ENCODE measurements around the gene ZNF853. TPM values are rescaled to one million over a fixed set of nuclear protein-coding genes. Genes with fewer than 3 reads are reported as not detected.

Gene ZNF853
- polyA plus RNA-seq, 3 donors, result 0.15 TPM; not detected in 2

DNA sequence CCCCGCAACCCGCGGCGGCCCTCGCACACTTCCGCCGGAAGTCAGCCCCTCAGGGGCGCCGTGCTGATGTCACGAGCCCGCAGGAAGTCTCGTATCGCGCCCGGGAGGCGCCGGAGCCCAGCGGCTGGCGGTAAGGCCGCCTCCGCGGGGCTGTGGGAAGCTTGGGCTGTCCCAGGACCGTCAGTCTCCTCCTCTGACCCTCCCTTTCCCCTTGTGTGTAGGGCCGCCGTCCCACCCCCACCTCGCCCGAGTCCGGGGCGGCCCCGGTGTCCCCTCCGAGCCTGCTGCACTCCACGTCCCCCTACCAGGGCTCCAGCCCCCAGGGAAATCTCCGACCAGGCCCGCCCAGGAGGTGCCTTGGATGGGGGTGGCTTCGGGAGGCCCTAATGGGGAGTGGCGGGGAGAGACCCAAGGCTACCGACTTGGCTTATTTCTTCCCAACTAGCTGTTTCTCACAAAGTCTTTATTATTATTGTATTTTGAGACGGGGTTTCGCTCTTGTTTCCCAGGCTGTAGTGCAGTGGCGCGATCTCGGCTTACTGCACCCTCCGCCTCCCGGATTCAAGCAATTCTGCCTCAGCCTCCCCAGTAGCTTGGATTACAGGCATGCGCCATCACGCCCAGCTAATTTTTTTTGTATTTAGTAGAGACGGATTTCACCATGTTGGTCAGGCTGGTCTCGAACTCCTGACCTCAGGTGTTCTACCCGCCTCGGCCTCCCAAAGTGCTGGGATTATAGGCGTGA is 37.9 kb upstream of the ZNF853 start, which contains the start of gene ZDHHC4:
Gene ZDHHC4, plus strand, starts transcription at position 86 of the 745 bp plus-strand sequence. CDS start 3,108 bp downstream, outside the sequence.
- intact Hi-C loops (cut with micrococcal nuclease), result no loop called here
- Histone ChIP-seq H4K20me1 (ENCODE audit: insufficient read depth, low read length) (no peaks in the 10 kb centered on the region), H3K4me1 (ENCODE audit: control insufficient read depth in 1 of 2, insufficient read depth in 2 of 2, low read length in 2 of 2) (peaks cover 12 to 14% of the 10 kb centered on the region in 2 donors), H2AFZ (ENCODE audit: insufficient read depth, low read depth, low read length, poor library complexity, severe bottlenecking) (peak within 1 kb of the TSS; percentile 95), H3K36me3 (replicated peaks in 1 of 2; ENCODE audit: control insufficient read depth in 1 of 2, insufficient read depth in 2 of 2, low read length in 2 of 2) (peaks cover 17 to 24% of the 10 kb centered on the region in 2 donors), H3K27ac (ENCODE audit: low read depth in 1 of 2, low read length in 2 of 2) (peak within 1 kb of the TSS; percentile 89 to 92), H3K4me2 (replicated peaks; ENCODE audit: extremely low read depth, low read length, poor library complexity, severe bottlenecking) (peak within 1 kb of the TSS; percentile 87), H3K27me3 (ENCODE audit: control insufficient read depth in 2 of 2, insufficient read depth in 2 of 2, low read length in 2 of 2) (no peaks in the 10 kb centered on the region), H3K79me2 (ENCODE audit: insufficient read depth, low read length) (peaks cover 2% of the 10 kb centered on the region), H3K9me3 (replicated peaks in 1 of 2; ENCODE audit: control insufficient read depth in 1 of 2, insufficient read depth in 1 of 2, low read length in 2 of 2) (no peaks in the 10 kb centered on the region), H3K4me3 (replicated peaks in 1 of 3; ENCODE audit: low read depth in 2 of 3, low read length in 3 of 3) (peak within 1 kb of the TSS; percentile 56 to 86 (median 85)), H3K9ac (ENCODE audit: insufficient read depth, low read length, poor library complexity, severe bottlenecking) (peak within 1 kb of the TSS; percentile 89)
- peak; percentile 81 to 83 (median 83) for DNase-seq
- TF ChIP-seq, protein P1, sequence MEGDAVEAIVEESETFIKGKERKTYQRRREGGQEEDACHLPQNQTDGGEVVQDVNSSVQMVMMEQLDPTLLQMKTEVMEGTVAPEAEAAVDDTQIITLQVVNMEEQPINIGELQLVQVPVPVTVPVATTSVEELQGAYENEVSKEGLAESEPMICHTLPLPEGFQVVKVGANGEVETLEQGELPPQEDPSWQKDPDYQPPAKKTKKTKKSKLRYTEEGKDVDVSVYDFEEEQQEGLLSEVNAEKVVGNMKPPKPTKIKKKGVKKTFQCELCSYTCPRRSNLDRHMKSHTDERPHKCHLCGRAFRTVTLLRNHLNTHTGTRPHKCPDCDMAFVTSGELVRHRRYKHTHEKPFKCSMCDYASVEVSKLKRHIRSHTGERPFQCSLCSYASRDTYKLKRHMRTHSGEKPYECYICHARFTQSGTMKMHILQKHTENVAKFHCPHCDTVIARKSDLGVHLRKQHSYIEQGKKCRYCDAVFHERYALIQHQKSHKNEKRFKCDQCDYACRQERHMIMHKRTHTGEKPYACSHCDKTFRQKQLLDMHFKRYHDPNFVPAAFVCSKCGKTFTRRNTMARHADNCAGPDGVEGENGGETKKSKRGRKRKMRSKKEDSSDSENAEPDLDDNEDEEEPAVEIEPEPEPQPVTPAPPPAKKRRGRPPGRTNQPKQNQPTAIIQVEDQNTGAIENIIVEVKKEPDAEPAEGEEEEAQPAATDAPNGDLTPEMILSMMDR (IDR thresholded peaks at IDR 0.05), result no peak
- peaks cover 2 to 13% (median 2%) of the 10 kb centered on the region in 3 donors for H3K27me3 Mint-ChIP-seq (ENCODE audit: low read depth in 3 of 3)
- WGBS (ENCODE audit: insufficient coverage), result 30% methylated on average over 26 of the region's 51 CpGs
- peaks cover 23 to 36% of the 10 kb centered on the region in 2 donors for H3K36me3 Mint-ChIP-seq
- H3K9me3 Mint-ChIP-seq, result peaks cover 0 to 4% (median 0%) of the 10 kb centered on the region in 7 donors
- peak within 1 kb of the TSS; percentile 84 to 88 for H3K4me3 Mint-ChIP-seq
- H3K27ac Mint-ChIP-seq, result peak within 1 kb of the TSS; percentile 86 to 93 (median 89)
- H3K4me1 Mint-ChIP-seq, result peaks cover 18% of the 10 kb centered on the region

DNA sequence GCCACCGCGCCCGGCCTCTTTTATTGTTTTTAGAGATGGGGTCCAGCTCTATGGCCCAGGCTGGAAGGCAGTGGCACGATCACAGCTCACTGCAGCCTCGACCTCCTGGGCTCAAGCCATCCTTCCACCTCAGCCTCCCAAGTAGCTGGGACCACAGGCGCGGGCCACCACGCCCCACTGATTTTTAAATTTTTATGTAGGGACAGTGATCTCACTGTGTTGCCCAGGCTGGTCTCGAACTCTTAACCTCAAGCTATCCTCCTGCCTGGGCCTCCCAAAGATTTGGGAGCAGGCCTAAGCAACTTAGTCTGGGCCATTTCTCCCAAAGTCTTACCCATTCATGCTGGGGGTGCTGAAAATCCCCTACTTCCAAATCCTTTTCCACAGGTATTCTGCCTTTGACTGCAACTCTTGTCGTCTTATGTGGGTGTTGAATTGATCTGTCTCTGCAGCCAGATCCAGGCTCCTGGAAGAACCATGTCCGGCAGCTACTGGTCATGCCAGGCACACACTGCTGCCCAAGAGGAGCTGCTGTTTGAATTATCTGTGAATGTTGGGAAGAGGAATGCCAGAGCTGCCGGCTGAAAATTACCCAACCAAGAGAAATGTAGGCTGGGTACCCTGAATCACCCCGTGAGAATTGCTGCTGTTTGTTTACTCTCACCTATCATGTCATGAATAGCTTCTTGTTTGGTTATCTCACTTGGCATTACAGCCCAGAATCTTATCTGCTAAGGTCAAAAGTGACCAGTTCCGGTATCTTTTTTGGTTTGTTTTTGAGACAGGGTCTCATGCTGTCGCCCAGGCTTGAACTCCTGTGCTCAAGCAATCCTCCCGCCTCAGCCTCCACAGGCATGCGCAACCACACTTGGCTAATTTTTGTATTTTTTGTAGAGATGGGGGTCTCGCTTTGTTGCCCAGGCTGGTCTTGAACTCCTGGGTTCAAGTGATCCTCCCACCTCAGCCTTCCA is 37.0 kb upstream of the ZNF853 start:
- DNase-seq, result no peak
- no peaks in the 10 kb centered on the region for H3K27me3 ChIP-seq (ENCODE audit: control insufficient read depth in 2 of 2, insufficient read depth in 2 of 2, low read length in 2 of 2)
- H3K9ac ChIP-seq (ENCODE audit: insufficient read depth, low read length, poor library complexity, severe bottlenecking), result no peak overlapping the region
- H3K9me3 ChIP-seq (replicated peaks in 1 of 2; ENCODE audit: control insufficient read depth in 1 of 2, insufficient read depth in 1 of 2, low read length in 2 of 2), result no peaks in the 10 kb centered on the region
- no peaks in the 10 kb centered on the region for H4K20me1 ChIP-seq (ENCODE audit: insufficient read depth, low read length)
- whole genome bisulfite sequencing (ENCODE audit: insufficient coverage), result 100% methylated on average over 8 of the region's 18 CpGs
- H3K36me3 ChIP-seq (replicated peaks in 1 of 2; ENCODE audit: control insufficient read depth in 1 of 2, insufficient read depth in 2 of 2, low read length in 2 of 2), result peaks cover 20 to 32% of the 10 kb centered on the region in 2 donors
- peaks cover 12 to 14% of the 10 kb centered on the region in 2 donors for H3K4me1 ChIP-seq (ENCODE audit: control insufficient read depth in 1 of 2, insufficient read depth in 2 of 2, low read length in 2 of 2)
- H3K27ac Mint-ChIP-seq, result peak overlapping the region in 5 of 7 donors; percentile 86 to 93 (median 91)
- TF ChIP-seq, protein P1 (IDR thresholded peaks at IDR 0.05), result no peak
- H3K4me1 Mint-ChIP-seq, result peaks cover 18% of the 10 kb centered on the region
- H3K36me3 Mint-ChIP-seq, result peaks cover 27 to 44% of the 10 kb centered on the region in 2 donors
- H3K4me2 ChIP-seq (replicated peaks; ENCODE audit: extremely low read depth, low read length, poor library complexity, severe bottlenecking), result peak overlapping the region; percentile 87
- peak overlapping the region in 1 of 3 experiments; percentile 86 for H3K4me3 ChIP-seq (replicated peaks in 1 of 3; ENCODE audit: low read depth in 2 of 3, low read length in 3 of 3)
- intact Hi-C loops (cut with micrococcal nuclease), result no loop called here
- peak overlapping the region in 1 of 2 donors; percentile 92 for H3K27ac ChIP-seq (ENCODE audit: low read depth in 1 of 2, low read length in 2 of 2)
- H3K27me3 Mint-ChIP-seq (ENCODE audit: low read depth in 3 of 3), result peaks cover 0 to 6% (median 2%) of the 10 kb centered on the region in 3 donors
- H2AFZ ChIP-seq (ENCODE audit: insufficient read depth, low read depth, low read length, poor library complexity, severe bottlenecking), result peak overlapping the region; percentile 95
- peak overlapping the region; percentile 16 to 84 for H3K4me3 Mint-ChIP-seq
- H3K9me3 Mint-ChIP-seq, result peaks cover 0 to 4% (median 0%) of the 10 kb centered on the region in 7 donors
- H3K79me2 ChIP-seq (ENCODE audit: insufficient read depth, low read length), result peaks cover 2% of the 10 kb centered on the region
